H1 (cell line): ENCODE results near the gene FGF21. TPM values are rescaled to one million over a fixed set of nuclear protein-coding genes. Genes with fewer than 3 reads are reported as not detected.

Experiments
- CTCF ChIA-PET: fragments of 300-600 bp; sonication (Branson Sonifier 250); formaldehyde crosslinking; loops from one replicate; lab custom pipeline; 2021; ENCODE audit not compliant: partially characterized antibody; lab: Charles Lee
- POLR2A ChIA-PET: fragments of 300-600 bp; sonication (Branson Sonifier 250); formaldehyde crosslinking; loops from one replicate; lab custom pipeline; 2021; ENCODE audit warnings: inconsistent platforms; ENCODE audit not compliant: partially characterized antibody; lab: Charles Lee
- DNase-seq, 2 experiments: peaks; one replicate each; pipeline versions ENCODE4 v3.0.0 to v3.0.0-alpha.2; 2010 to 2022; ENCODE audit warnings: low spot score in 2 of 2, low read depth in 1 of 2, mixed read lengths in 1 of 2
- FAIRE-seq: peaks from 2 replicates; lab custom pipeline; 2011; peaks lifted over from hg19 to GRCh38; lab: Jason Lieb, UNC
- H2AFZ ChIP-seq: 2 replicates; pipeline ENCODE4 v1.8.1; 2012; ENCODE audit warnings: low read length, inconsistent platforms
- H2AK5ac ChIP-seq: 2 replicates; pipeline ENCODE4 v1.6.1; 2013; ENCODE audit warnings: low read depth, low read length
- H2BK120ac ChIP-seq: replicated peaks from 2 replicates; pipeline ENCODE3; 2013; ENCODE audit warnings: low read depth, low read length, inconsistent platforms
- H2BK12ac ChIP-seq: 2 replicates; pipeline ENCODE4 v1.6.1; 2013; ENCODE audit warnings: low read depth, low read length
- H2BK15ac ChIP-seq: 2 replicates; pipeline ENCODE4 v1.6.1; 2013; ENCODE audit warnings: low read length
- H2BK20ac ChIP-seq: 2 replicates; pipeline ENCODE4 v1.6.1; 2013; ENCODE audit warnings: low read length
- H2BK5ac ChIP-seq: 2 replicates; pipeline ENCODE4 v1.6.1; 2013; ENCODE audit warnings: low read depth, low read length
- H3K14ac ChIP-seq: 2 replicates; pipeline ENCODE4 v1.6.1; 2013; ENCODE audit warnings: inconsistent platforms; ENCODE audit not compliant: insufficient read length
- H3K18ac ChIP-seq: 2 replicates; pipeline ENCODE4 v1.6.1; 2013; ENCODE audit warnings: low read length; ENCODE audit errors: extremely low read depth
- H3K23ac ChIP-seq: 2 replicates; pipeline ENCODE4 v1.6.1; 2013; ENCODE audit warnings: inconsistent platforms; ENCODE audit not compliant: insufficient read length
- H3K23me2 ChIP-seq: 2 replicates; pipeline ENCODE4 v1.6.1; 2013; ENCODE audit warnings: low read depth, low read length
- H3K27ac ChIP-seq: 2 replicates; pipeline ENCODE4 v1.6.1; 2011; ENCODE audit warnings: low read depth, low read length, inconsistent platforms
- H3K27me3 ChIP-seq, 4 experiments: replicated peaks in 1 of 4; 1 replicate in 1 of 4; 2 replicates in 3 of 4; pipeline versions ENCODE4 v1.6.1 to v1.8.1; 2011 to 2013; ENCODE audit warnings: low read length in 3 of 4, mild to moderate bottlenecking in 3 of 4, inconsistent platforms in 2 of 4, mixed read lengths in 2 of 4, moderate library complexity in 1 of 4; ENCODE audit not compliant: control insufficient read depth in 3 of 4, insufficient read depth in 3 of 4; ENCODE audit errors: extremely low read depth in 1 of 4
- H3K36me3 ChIP-seq, 4 experiments: 2 replicates each; pipeline versions ENCODE4 v1.6.1 to v1.8.1; 2011 to 2013; ENCODE audit warnings: mild to moderate bottlenecking in 4 of 4, low read length in 3 of 4, moderate library complexity in 2 of 4, control low read depth in 1 of 4, inconsistent platforms in 1 of 4; ENCODE audit not compliant: insufficient read depth in 4 of 4, control insufficient read depth in 2 of 4
- H3K4ac ChIP-seq: replicated peaks from 2 replicates; pipeline ENCODE3; 2013; ENCODE audit warnings: low read length, low read depth, mixed read lengths, inconsistent platforms; ENCODE audit not compliant: insufficient read length
- H3K4me1 ChIP-seq, 4 experiments: replicated peaks in 1 of 4; 1 replicate in 1 of 4; 2 replicates in 3 of 4; pipeline versions ENCODE4 v1.6.1 to v1.8.1; 2011 to 2013; ENCODE audit warnings: low read length in 3 of 4, inconsistent platforms in 2 of 4, mixed read lengths in 1 of 4; ENCODE audit not compliant: insufficient read depth in 4 of 4, control insufficient read depth in 3 of 4
- H3K4me2 ChIP-seq, 2 experiments: 2 replicates each; pipeline versions ENCODE4 v1.6.1 to v1.8.1; 2011 to 2013; ENCODE audit warnings: low read depth in 2 of 2, low read length in 2 of 2, control low read depth in 1 of 2, inconsistent platforms in 1 of 2, mild to moderate bottlenecking in 1 of 2; ENCODE audit not compliant: insufficient read depth in 1 of 2
- H3K4me3 ChIP-seq, 4 experiments: fragments of 200-600, 300-600 bp in 1 of 4; sonication (generic), shearing (Covaris generic), sonication (Bioruptor Twin) in 1 of 4; 2 replicates each; pipeline versions ENCODE4 v1.5.1 to v1.8.1; 2011 to 2016; ENCODE audit warnings: low read length in 4 of 4, low read depth in 3 of 4, control low read depth in 2 of 4, inconsistent platforms in 2 of 4, mild to moderate bottlenecking in 2 of 4, mixed read lengths in 1 of 4, moderate library complexity in 1 of 4; ENCODE audit not compliant: insufficient read depth in 2 of 4; ENCODE audit errors: extremely low read depth in 1 of 4
- H3K56ac ChIP-seq: replicated peaks from 2 replicates; pipeline ENCODE3; 2013; ENCODE audit warnings: low read depth, mild to moderate bottlenecking, mixed read lengths, low read length, inconsistent platforms; ENCODE audit not compliant: insufficient read length
- H3K79me1 ChIP-seq: 2 replicates; pipeline ENCODE4 v1.6.1; 2013; ENCODE audit warnings: low read depth, low read length, control low read depth
- H3K79me2 ChIP-seq, 2 experiments: 2 replicates each; pipeline versions ENCODE4 v1.6.1 to v1.8.1; 2012 to 2013; ENCODE audit warnings: low read length in 2 of 2, mild to moderate bottlenecking in 2 of 2, inconsistent platforms in 1 of 2; ENCODE audit not compliant: insufficient read depth in 2 of 2, control insufficient read depth in 1 of 2
- H3K9ac ChIP-seq, 4 experiments: replicated peaks in 1 of 4; 1 replicate in 1 of 4; 2 replicates in 3 of 4; pipeline versions ENCODE4 v1.6.1 to v1.8.1; 2011 to 2013; ENCODE audit warnings: low read depth in 3 of 4, low read length in 3 of 4, control low read depth in 2 of 4, mild to moderate bottlenecking in 2 of 4, moderate library complexity in 2 of 4, inconsistent platforms in 1 of 4; ENCODE audit errors: extremely low read depth in 1 of 4
- H3K9me3 ChIP-seq, 2 experiments: 2 replicates each; pipeline versions ENCODE4 v1.6.1 to v1.8.1; 2012 to 2013; ENCODE audit warnings: mild to moderate bottlenecking in 2 of 2, moderate library complexity in 2 of 2, control low read depth in 1 of 2, inconsistent platforms in 1 of 2, low read depth in 1 of 2, low read length in 1 of 2, mixed read lengths in 1 of 2; ENCODE audit not compliant: insufficient read depth in 2 of 2
- H4K20me1 ChIP-seq, 2 experiments: replicated peaks in 1 of 2; 2 replicates each; pipeline versions ENCODE3 to v1.8.1; 2011 to 2013; ENCODE audit warnings: inconsistent platforms in 2 of 2, low read length in 2 of 2, mild to moderate bottlenecking in 1 of 2; ENCODE audit not compliant: insufficient read depth in 2 of 2, control insufficient read depth in 1 of 2
- H4K5ac ChIP-seq: 2 replicates; pipeline ENCODE4 v1.6.1; 2013; ENCODE audit warnings: low read length, low read depth, mixed read lengths, inconsistent platforms; ENCODE audit not compliant: insufficient read length
- H4K8ac ChIP-seq: 2 replicates; pipeline ENCODE4 v1.8.0; 2013; ENCODE audit warnings: mild to moderate bottlenecking, moderate library complexity, low read length, inconsistent platforms; ENCODE audit not compliant: insufficient read depth; ENCODE audit errors: extremely low read depth
- H4K91ac ChIP-seq: replicated peaks from 2 replicates; pipeline ENCODE3; 2013; ENCODE audit warnings: low read length, mixed read lengths, inconsistent platforms; ENCODE audit not compliant: insufficient read length
- BRCA1 ChIP-seq: IDR thresholded peaks from 2 replicates; pipeline ENCODE4 v1.6.1; 2012; ENCODE audit warnings: low read depth, low read length, improper control_type of control experiment
- CEBPB ChIP-seq: IDR thresholded peaks from 2 replicates; pipeline ENCODE4 v1.6.1; 2012; ENCODE audit warnings: low read depth, low read length
- EGR1 ChIP-seq: IDR thresholded peaks from 2 replicates; pipeline ENCODE4 v1.6.1; 2011; ENCODE audit warnings: low read depth, low read length, borderline replicate concordance
- GABPA ChIP-seq: IDR thresholded peaks from 2 replicates; pipeline ENCODE4 v1.6.1; 2011; ENCODE audit warnings: mild to moderate bottlenecking, low read length, moderate library complexity, borderline replicate concordance; ENCODE audit not compliant: insufficient read depth
- HDAC2 ChIP-seq, 2 experiments: fragments of 300-600 bp in 1 of 2; sonication (generic) in 1 of 2; IDR thresholded peaks; 2 replicates each; pipeline ENCODE4 v1.6.1; 2011 to 2012; ENCODE audit warnings: low read depth in 2 of 2, low read length in 2 of 2, mild to moderate bottlenecking in 2 of 2, moderate library complexity in 2 of 2, borderline replicate concordance in 1 of 2, inconsistent platforms in 1 of 2
- NANOG ChIP-seq: IDR thresholded peaks from 2 replicates; pipeline ENCODE4 v1.6.1; 2011; ENCODE audit warnings: low read length, low read depth, mild to moderate bottlenecking, inconsistent platforms; ENCODE audit not compliant: insufficient read depth, poor library complexity, severe bottlenecking
- PHF8 ChIP-seq: fragments of 200-600 bp; sonication (generic); conservative IDR thresholded peaks from 2 replicates; pipeline ENCODE4 v1.7.1; 2012; ENCODE audit warnings: low read depth, mild to moderate bottlenecking, inconsistent platforms, low read length, moderate library complexity
- SAP30 ChIP-seq: fragments of 300-600 bp; sonication (generic); IDR thresholded peaks from 2 replicates; pipeline ENCODE4 v1.7.1; 2012; ENCODE audit warnings: low read length, moderate library complexity, mild to moderate bottlenecking, inconsistent platforms; ENCODE audit not compliant: insufficient read depth, insufficient replicate concordance
- YY1 ChIP-seq: IDR thresholded peaks from 2 replicates; pipeline ENCODE4 v1.6.1; 2011; ENCODE audit warnings: low read depth, mild to moderate bottlenecking, low read length
- WGBS, 2 experiments: shearing (Covaris generic) in 1 of 2; methylation state at CpG; one replicate each; pipeline versions ENCODE4 v1.1.6 to v1.1.7; 2013 to 2015; ENCODE audit warnings: low lambda C conversion rate in 2 of 2, mixed read lengths in 2 of 2, inconsistent platforms in 1 of 2, low coverage in 1 of 2, missing lambda C conversion rate in 1 of 2; ENCODE audit not compliant: insufficient replicate concordance in 2 of 2, insufficient coverage in 1 of 2, insufficient read length in 1 of 2; ENCODE audit errors: extremely low coverage in 1 of 2, missing lambda C conversion rate in 1 of 2; 5-methylcytosine and 5-hydroxymethylcytosine counted together
- polyA plus RNA-seq, 7 experiments: library from polyadenylated mRNA; depleted of rRNA in 3 of 7; stranded (reverse) in 5 of 7; unstranded in 2 of 7; fragments of >200 nt in 5 of 7; fragments of 200-250 nt in 2 of 7; gene quantifications; 1 replicate in 5 of 7; 2 replicates in 1 of 7; 4 replicates in 1 of 7; pipeline versions ENCODE4 v1.2.1 to v1.2.3, GENCODE V29; 2011 to 2013; ENCODE audit warnings: missing spikeins in 2 of 7, mixed read lengths in 2 of 7
- total RNA-seq: library from RNA; stranded (reverse); fragmentation: NEBNext Ultra II Directional; extraction: Animal tissue kit (Norgen Biotek cat#: 25700); gene quantifications from 2 replicates; pipeline ENCODE4 v1.2.1, GENCODE V29; 2021
- TF ChIP-seq, protein P1 (sequence below): IDR thresholded peaks from 2 replicates; pipeline ENCODE4 v1.6.1; 2011; ENCODE audit warnings: low read length, improper control_type of control experiment

Gene FGF21
- total and polyA plus RNA-seq, 2 of the 8 experiments (the other 6 are each of a cell fraction or from before 2014, with no cell fraction given): 0.48 to 0.80 TPM

DNA sequence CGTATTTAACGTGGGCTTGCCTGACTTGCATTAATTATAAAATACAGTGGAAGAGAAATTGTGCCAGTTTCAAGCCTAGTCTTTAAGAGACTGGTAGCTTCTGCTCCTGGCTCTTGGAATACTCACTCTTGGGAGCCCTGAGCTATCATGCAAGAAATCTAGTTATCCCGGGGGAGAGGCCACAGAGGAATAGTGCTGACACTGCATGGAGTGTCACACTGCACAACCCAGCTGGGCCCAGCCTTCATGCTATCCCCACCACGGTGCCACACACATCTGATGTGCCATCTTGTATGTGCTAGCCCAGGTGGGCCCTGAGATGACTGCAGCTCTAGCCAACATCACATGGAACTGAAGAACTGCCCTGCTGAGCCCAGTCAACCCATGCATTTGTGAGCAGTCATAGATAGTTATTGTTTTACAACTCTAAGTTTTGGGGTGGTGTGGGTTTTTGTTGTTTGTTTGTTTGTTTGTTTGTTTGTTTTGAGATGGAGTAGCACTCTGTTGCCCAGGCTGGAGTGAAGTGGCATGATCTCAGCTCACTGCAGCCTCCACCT, 44.1 kb upstream of the FGF21 start:
- no peak overlapping the region for H2AK5ac ChIP-seq
- DNase-seq: no peak
- TF ChIP-seq HDAC2 (IDR thresholded peaks at IDR 0.05; ENCODE audit: borderline replicate concordance in 1 of 2, low read depth in 2 of 2, low read length in 2 of 2): no peak
- TF ChIP-seq BRCA1: no peak
- no peak for TF ChIP-seq SAP30
- no peak for TF ChIP-seq PHF8
- TF ChIP-seq, protein P1, sequence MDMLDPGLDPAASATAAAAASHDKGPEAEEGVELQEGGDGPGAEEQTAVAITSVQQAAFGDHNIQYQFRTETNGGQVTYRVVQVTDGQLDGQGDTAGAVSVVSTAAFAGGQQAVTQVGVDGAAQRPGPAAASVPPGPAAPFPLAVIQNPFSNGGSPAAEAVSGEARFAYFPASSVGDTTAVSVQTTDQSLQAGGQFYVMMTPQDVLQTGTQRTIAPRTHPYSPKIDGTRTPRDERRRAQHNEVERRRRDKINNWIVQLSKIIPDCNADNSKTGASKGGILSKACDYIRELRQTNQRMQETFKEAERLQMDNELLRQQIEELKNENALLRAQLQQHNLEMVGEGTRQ: no peak
- TF ChIP-seq NANOG: no peak
- TF ChIP-seq YY1: no peak
- no peak for TF ChIP-seq CEBPB
- no peak for TF ChIP-seq EGR1
- TF ChIP-seq GABPA: no peak
- no peaks in the 10 kb centered on the region for H3K79me1 ChIP-seq
- H3K56ac ChIP-seq: no peak overlapping the region
- no peak overlapping the region for H3K9ac ChIP-seq
- FAIRE-seq: no peak
- 89% methylated on average over 4 of the region's 4 CpGs; no CpG with 5 or more reads in 1 of the 2 experiments for WGBS, 2 experiments
- no peak overlapping the region for H2BK15ac ChIP-seq
- peaks cover 15% of the 10 kb centered on the region; the same call in 1 of the 2 replicates for H3K23me2 ChIP-seq
- no peaks in the 10 kb centered on the region for H4K20me1 ChIP-seq
- 0 out of 4 replicates have a peak, but pooled peaks cover 0 to 3% of the 10 kb centered on the region in 2 experiments for H3K9me3 ChIP-seq
- H2AFZ ChIP-seq: no peak overlapping the region
- no peak overlapping the region for H2BK5ac ChIP-seq
- H4K91ac ChIP-seq: no peak overlapping the region
- no peak overlapping the region for H4K5ac ChIP-seq
- no peak overlapping the region for H3K14ac ChIP-seq
- H3K4ac ChIP-seq: no peak overlapping the region
- ChIA-PET CTCF (interaction anchor here (1.1 to 8.2 kb wide), 7 partner anchors 11 to 474 kb away, joined by 4 to 53 read pairs (median 14); no protein-coding TSS in a partner anchor), POLR2A (interaction anchor here (0.7 to 7.7 kb wide), 8 partner anchors 10 to 81 kb away, joined by 3 to 59 read pairs (median 8); partner anchors contain the start of gene FUT2)
- no peak overlapping the region for H3K4me3 ChIP-seq
- H3K4me2 ChIP-seq: no peak overlapping the region
- no peak overlapping the region for H3K27ac ChIP-seq
- no peaks in the 10 kb centered on the region for H3K79me2 ChIP-seq
- H4K8ac ChIP-seq: no peak overlapping the region
- no peak overlapping the region for H3K18ac ChIP-seq
- peaks cover 0 to 15% (median 3%) of the 10 kb centered on the region in 4 experiments; a peak in 4 of 7 replicates for H3K4me1 ChIP-seq
- no peak overlapping the region for H2BK20ac ChIP-seq
- H3K36me3 ChIP-seq: no peaks in the 10 kb centered on the region
- no peak overlapping the region for H2BK120ac ChIP-seq
- H2BK12ac ChIP-seq: no peak overlapping the region
- no peak overlapping the region for H3K23ac ChIP-seq
- no peaks in the 10 kb centered on the region for H3K27me3 ChIP-seq
